Dermis lymphatic vessel endothelial cell (primary cell): ENCODE data around the gene AGBL4. TPM values are rescaled to one million over a fixed set of nuclear protein-coding genes. Genes with fewer than 3 reads are reported as not detected.

Experiments
- total RNA-seq: library from RNA; depleted of rRNA; stranded (reverse); fragments of >200 nt; gene quantifications from 2 replicates; pipeline ENCODE4 v1.2.1, GENCODE V29; 2014

The AGBL4 gene
- total RNA-seq = 0.09 and 0.43 TPM in 2 replicates

GRCh38 chr1:50023292-50024159, at the start of gene AGBL4:
Gene AGBL4 (minus strand): TSS chr1:50023954.

GRCh38 chr1:48776393-48777218, 1247.1 kb downstream of the AGBL4 start, which contains the start of gene BEND5:
Gene BEND5 (minus strand): TSS chr1:48776891. CDS start chr1:48776831, 60 bp downstream.

Other genes with a start within 250 kb of the AGBL4 start
- gene ELAVL4, start 85.0 kb upstream of the AGBL4 start, total RNA-seq = under 0.01 TPM in 1 of 2 replicates, not detected in the other